Erythroblast (primary cell): ENCODE data around the gene CELF4.

Experiments
- GATA1 ChIP-seq: IDR thresholded peaks from 2 replicates; pipeline ENCODE4 v1.6.1; 2011; ENCODE audit warnings: low read depth, mild to moderate bottlenecking, control low read depth, low read length, moderate library complexity
- POLR2A ChIP-seq: IDR thresholded peaks from 2 replicates; pipeline ENCODE4 v1.6.1; 2011; ENCODE audit warnings: mild to moderate bottlenecking, low read length

- TF ChIP-seq POLR2A = no peak
- TF ChIP-seq GATA1 = no peak
Measured at GRCh38 chr18:37565977-37566478, 430 bp upstream of the CELF4 start.
